Small intestine (tissue), 7 donors: ENCODE results near the gene RBM47. TPM values are rescaled to one million over a fixed set of nuclear protein-coding genes. Genes with fewer than 3 reads are reported as not detected.

ENCODE experiments used
- DNase-seq, 2 donors: peaks; one replicate each; pipeline versions ENCODE4 v3.0.0 to v3.0.0-alpha.2; 2013
- FAIRE-seq: peaks from 2 replicates; lab custom pipeline; 2012; peaks lifted over from hg19 to GRCh38; lab: Jason Lieb, UNC
- H3K27ac ChIP-seq, 3 donors: one replicate each; pipeline ENCODE4 v1.5.1; 2013; ENCODE audit warnings: low read length in 2 of 3, mild to moderate bottlenecking in 2 of 3, control low read depth in 1 of 3, inconsistent platforms in 1 of 3, low read depth in 1 of 3, moderate library complexity in 1 of 3
- H3K27me3 ChIP-seq, 3 donors: one replicate each; pipeline ENCODE4 v1.6.1; 2013; ENCODE audit warnings: low read length in 3 of 3, inconsistent platforms in 1 of 3; ENCODE audit not compliant: control insufficient read depth in 3 of 3, insufficient read depth in 3 of 3
- H3K36me3 ChIP-seq, 3 donors: one replicate each; pipeline ENCODE4 v1.6.1; 2013; ENCODE audit warnings: low read length in 3 of 3, inconsistent platforms in 1 of 3, low read depth in 1 of 3, mild to moderate bottlenecking in 1 of 3, moderate library complexity in 1 of 3; ENCODE audit not compliant: control insufficient read depth in 3 of 3, insufficient read depth in 2 of 3
- H3K4me1 ChIP-seq, 3 donors: one replicate each; pipeline ENCODE4 v1.6.1; 2013; ENCODE audit warnings: low read length in 2 of 3, inconsistent platforms in 1 of 3, low read depth in 1 of 3, mild to moderate bottlenecking in 1 of 3, moderate library complexity in 1 of 3; ENCODE audit not compliant: control insufficient read depth in 3 of 3, insufficient read depth in 2 of 3
- H3K4me3 ChIP-seq, 3 donors: one replicate each; pipeline ENCODE4 v1.5.1; 2013; ENCODE audit warnings: low read length in 3 of 3, control low read depth in 1 of 3, inconsistent platforms in 1 of 3, low read depth in 1 of 3, mild to moderate bottlenecking in 1 of 3, moderate library complexity in 1 of 3
- H3K9me3 ChIP-seq, 2 donors: one replicate each; pipeline ENCODE4 v1.6.1; 2013; ENCODE audit warnings: low read depth in 1 of 2, low read length in 1 of 2; ENCODE audit not compliant: control insufficient read depth in 2 of 2, insufficient read depth in 1 of 2
- WGBS, 3 donors: extraction: QIAGEN DNeasy Blood & Tissue Kit; methylation state at CpG; one replicate each; pipeline ENCODE4 v1.1.7; 2013; 5-methylcytosine and 5-hydroxymethylcytosine counted together
- polyA plus RNA-seq, 4 donors: library from polyadenylated mRNA; stranded (reverse) in 3 of 4; unstranded in 1 of 4; fragments of 200-250 nt in 3 of 4; fragments of 120-200 nt in 1 of 4; gene quantifications; one replicate each; pipeline versions ENCODE4 v1.2.1 to v1.2.3, GENCODE V29; 2013
- donor health status: healthy with polysubstance abuse.
- donor health status: control.
- donor health status: control.
- donor health status: Bipolar disorder and iron deficiency.
- donor health status: healthy.

Gene RBM47
- polyA plus RNA-seq, 4 donors: 49.5 to 127 (median 106) TPM

DNA sequence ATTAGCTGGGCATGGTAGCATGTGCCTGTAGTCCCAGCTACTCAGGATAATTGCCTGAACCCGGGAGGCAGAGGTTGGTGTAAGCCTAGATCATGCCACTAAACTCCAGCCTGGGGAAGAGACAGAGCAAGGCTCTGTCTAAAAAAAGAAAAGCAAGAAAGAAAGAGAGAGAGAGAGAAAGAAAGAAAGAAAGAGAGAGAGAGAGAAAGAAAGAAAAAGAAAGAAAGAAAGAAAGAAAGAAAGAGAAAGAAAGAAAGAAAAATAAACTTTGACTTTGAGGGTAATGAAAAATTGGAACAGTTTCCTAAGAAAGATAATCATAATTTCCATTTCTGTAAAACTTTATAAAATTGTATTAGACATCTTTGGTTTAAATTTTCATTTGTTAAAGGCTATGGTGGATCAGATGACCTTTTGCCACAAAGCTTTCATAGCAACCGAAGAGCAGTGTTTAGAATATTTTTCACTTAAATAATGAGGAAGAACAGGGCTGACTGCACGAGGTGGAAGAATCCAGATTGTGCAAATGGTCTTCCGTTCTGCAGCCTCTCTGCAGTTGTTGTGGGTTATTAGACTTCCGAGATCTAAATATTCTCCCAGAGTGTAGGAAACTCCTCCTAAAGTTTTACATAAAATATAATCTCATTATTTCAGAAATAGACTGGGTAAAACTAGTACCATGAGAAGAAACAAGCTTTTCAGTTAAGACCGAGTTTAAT, 55.9 kb downstream of the RBM47 start:
- 56 to 70% (median 65%) methylated on average over 6 of the region's 6 CpGs for WGBS, 3 donors
- H3K4me3 ChIP-seq: no peak overlapping the region
- peaks cover 0 to 22% (median 5%) of the 10 kb centered on the region in 3 donors for H3K4me1 ChIP-seq
- peaks cover 0 to 2% (median 0%) of the 10 kb centered on the region in 3 donors for H3K36me3 ChIP-seq
- no peak overlapping the region for H3K27ac ChIP-seq
- FAIRE-seq (no peak), DNase-seq (no peak)
- no peaks in the 10 kb centered on the region for H3K27me3 ChIP-seq
- H3K9me3 ChIP-seq: no peaks in the 10 kb centered on the region

DNA sequence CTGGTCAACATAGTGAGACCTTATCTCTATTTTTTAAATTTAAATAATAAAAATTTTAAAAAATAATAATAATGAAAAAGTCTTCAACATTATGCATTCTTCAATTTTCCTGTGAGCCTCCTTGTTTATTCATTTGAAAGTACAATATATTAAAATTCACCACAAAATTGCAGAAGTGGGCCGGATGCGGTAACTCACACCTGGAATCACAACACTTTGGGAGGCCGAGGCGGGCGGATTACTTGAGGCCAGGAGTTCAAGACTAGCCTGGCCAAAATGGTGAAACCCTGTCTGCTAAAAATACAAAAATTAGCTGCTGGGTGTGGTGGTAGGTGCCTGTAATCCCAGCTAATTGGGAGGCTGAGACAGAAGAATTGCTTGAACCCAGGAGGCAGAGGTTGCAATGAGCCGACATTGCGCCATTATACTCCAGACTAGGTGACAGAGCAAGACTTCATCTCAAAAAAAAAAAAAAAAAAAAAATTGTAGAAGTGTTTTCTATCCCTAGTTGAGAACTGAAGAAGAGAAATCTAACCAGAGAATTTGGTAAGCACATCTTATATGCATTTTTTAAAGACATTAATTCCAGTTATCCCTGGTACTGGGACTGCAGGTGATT, 56.9 kb downstream of the RBM47 start:
- peaks cover 0 to 19% (median 4%) of the 10 kb centered on the region in 3 donors for H3K4me1 ChIP-seq
- no peaks in the 10 kb centered on the region for H3K27me3 ChIP-seq
- no peaks in the 10 kb centered on the region for H3K9me3 ChIP-seq
- peaks cover 0 to 3% (median 0%) of the 10 kb centered on the region in 3 donors for H3K36me3 ChIP-seq
- DNase-seq: no peak
- no peak overlapping the region for H3K27ac ChIP-seq
- no peak for FAIRE-seq
- H3K4me3 ChIP-seq: no peak overlapping the region
- 89 to 98% (median 94%) methylated on average over 7 of the region's 7 CpGs for WGBS, 3 donors

DNA sequence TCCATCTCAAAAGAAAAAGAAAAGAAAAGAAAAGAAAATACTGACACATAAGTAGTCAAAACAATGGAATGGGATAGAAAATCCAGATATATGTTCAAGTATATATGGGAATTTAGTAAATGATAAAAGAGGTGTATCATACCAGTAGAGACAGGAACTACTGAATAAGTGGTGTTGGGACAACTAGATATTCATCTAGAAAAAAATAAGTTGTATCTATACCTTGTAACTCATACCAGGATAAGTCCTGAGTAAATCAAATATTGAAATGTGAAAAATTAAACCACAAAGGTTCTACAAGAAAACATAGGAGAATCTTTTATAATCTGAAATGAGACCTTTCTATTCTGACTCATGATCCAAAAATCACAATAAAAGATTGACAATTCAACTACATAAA, 58.5 kb downstream of the RBM47 start:
- H3K36me3 ChIP-seq: peaks cover 0 to 3% (median 0%) of the 10 kb centered on the region in 3 donors
- no peaks in the 10 kb centered on the region for H3K9me3 ChIP-seq
- no peak overlapping the region for H3K27ac ChIP-seq
- peaks cover 0 to 7% (median 1%) of the 10 kb centered on the region in 3 donors for H3K4me1 ChIP-seq
- FAIRE-seq (no peak), DNase-seq (no peak)
- H3K4me3 ChIP-seq: no peak overlapping the region
- H3K27me3 ChIP-seq: no peaks in the 10 kb centered on the region

DNA sequence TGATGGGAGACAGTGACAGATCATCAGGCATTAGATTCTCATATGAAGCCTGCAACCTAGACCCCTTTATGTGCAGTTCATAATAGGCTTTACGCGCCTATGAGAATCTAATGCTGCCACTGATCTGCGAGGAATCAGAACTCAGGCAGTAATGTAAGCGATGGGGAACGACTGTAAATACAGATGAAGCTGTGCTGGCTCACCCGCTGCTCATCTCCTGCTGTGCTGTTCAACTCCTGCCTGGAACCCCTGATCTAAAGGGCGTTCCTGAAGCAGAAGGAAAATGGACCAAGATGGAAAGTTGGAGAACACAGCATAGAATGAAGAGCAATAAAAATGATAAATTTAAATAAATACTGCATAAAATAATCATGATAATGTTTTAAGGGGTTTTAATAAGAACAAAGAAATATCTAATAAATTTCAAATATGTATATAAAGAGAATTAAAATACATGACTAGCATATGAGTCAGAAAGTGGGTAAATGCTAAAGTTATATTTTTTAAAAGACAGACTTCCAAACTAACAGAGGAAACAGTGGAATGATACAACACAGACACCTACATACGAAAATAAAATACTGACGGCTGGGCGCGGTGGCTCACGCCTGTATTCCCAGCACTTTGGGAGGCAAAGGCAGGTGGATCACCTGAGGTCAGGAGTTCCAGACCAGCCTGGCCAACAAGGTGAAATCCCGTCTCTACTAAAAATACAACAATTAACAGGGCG, 59.2 kb downstream of the RBM47 start:
- H3K36me3 ChIP-seq: peaks cover 0 to 4% (median 0%) of the 10 kb centered on the region in 3 donors
- WGBS, 3 donors: 93 to 94% (median 93%) methylated on average over 14 of the region's 14 CpGs
- DNase-seq (no peak), FAIRE-seq (no peak)
- H3K9me3 ChIP-seq: no peaks in the 10 kb centered on the region
- no peak overlapping the region for H3K27ac ChIP-seq
- H3K27me3 ChIP-seq: no peaks in the 10 kb centered on the region
- no peak overlapping the region for H3K4me3 ChIP-seq
- H3K4me1 ChIP-seq: peaks cover 0 to under 1% (median 0%) of the 10 kb centered on the region in 3 donors

DNA sequence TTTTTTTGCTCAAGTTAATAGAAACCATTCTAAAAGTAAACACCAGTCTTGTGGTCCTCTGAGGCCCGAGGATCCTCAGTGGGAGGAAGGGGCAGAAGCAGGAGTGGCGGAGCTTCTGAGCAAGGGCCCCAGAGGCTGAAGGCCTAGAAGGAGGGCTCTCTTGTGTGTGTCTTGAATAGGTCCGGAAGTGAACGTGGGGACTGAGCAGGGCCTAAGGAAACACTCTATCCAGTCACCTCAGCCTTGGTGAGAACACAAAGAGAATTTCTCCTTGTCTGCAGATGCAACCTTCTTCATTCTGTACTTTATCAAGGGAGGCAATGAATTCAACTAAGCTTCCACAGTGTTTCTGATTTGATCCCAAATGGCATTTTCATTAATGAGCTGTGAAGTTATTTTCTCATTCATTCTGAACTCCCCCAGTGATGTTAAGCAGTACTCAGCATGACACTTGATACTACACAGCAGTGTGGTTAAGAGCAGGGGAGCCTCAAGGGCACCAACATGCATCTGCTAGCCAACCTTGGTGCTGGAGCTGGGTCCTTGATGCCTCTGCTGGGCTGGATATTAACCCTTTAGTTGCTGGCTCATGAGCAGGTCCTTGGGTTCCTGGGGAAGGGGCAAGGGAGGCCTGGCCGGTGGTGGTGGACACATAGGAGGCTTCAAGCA, 64.7 kb downstream of the RBM47 start:
- H3K4me1 ChIP-seq: no peaks in the 10 kb centered on the region
- no peaks in the 10 kb centered on the region for H3K9me3 ChIP-seq
- 69 to 82% (median 81%) methylated on average over 5 of the region's 5 CpGs for WGBS, 3 donors
- no peak overlapping the region for H3K4me3 ChIP-seq
- peaks cover 0 to 4% (median 0%) of the 10 kb centered on the region in 3 donors for H3K36me3 ChIP-seq
- no peaks in the 10 kb centered on the region for H3K27me3 ChIP-seq
- no peak for FAIRE-seq
- DNase-seq: no peak
- peak overlapping the region in 1 of 3 donors; percentile 32 for H3K27ac ChIP-seq

DNA sequence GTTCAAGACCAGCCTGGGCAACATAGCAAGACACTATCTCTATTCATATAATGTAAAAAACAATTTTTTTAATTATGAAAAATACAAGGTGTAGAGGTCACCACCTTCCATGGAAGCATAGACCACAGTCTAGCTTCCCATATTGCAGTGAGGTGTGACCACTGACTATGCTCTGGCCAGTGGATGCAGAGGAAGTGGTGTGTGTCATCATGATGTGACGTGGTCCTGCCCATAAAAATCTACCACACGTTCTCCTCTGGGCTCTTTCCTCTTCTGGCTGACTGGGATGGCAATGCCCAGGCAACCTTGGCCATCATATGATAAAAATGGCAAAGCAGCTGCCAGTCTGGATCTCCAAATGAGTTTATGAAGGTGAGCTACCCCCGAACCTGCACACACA, 65.7 kb downstream of the RBM47 start:
- Histone ChIP-seq H3K27me3 (no peaks in the 10 kb centered on the region), H3K27ac (no peak overlapping the region), H3K36me3 (peaks cover 0 to 4% (median 0%) of the 10 kb centered on the region in 3 donors), H3K4me1 (peaks cover 0 to 7% (median 0%) of the 10 kb centered on the region in 3 donors), H3K9me3 (no peaks in the 10 kb centered on the region), H3K4me3 (no peak overlapping the region)
- DNase-seq (no peak), FAIRE-seq (no peak)
- 71 to 77% (median 77%) methylated on average over 3 of the region's 3 CpGs for WGBS, 3 donors

DNA sequence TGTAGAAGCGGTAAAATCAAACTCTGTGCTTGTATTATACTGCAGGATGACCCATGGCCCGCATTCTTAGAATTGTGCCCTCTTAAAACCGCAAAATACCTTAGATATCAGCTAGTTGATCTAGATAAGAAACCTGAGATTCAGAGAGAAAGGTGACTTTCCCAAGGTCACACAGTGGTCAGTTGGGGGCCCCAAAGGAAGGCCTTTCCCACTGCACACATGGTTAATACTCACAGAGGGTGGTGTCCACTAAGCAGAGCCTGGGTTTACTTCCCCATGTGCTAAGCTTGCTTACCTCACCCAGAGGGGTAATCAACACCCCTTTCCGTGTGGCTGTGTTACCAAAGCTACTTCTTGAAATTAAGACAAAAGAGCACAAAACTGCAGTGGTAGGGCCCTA, 66.3 kb downstream of the RBM47 start:
- 79 to 93% (median 89%) methylated on average over 4 of the region's 4 CpGs for WGBS, 3 donors

DNA sequence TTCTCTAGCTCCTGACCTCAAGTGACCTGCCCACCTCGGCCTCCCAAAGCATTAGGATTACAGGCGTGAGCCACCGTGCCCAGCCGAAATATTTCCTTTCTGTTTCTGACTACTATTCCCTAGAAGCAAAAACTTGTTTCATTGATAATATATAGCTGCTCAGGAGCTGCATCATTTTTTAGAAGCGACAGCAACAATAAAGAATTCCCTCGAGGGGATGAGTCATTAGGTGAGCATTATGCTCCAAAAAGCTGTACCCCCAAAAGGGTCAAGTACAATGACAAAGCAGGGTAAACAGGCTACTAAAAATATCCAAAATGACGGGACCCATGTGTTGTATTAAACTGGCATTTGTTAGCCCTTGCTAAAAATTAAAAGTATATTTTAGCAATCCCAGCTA, 67.0 kb downstream of the RBM47 start:
- H3K27ac ChIP-seq: no peak overlapping the region
- WGBS, 3 donors: 86 to 90% (median 87%) methylated on average over 7 of the region's 7 CpGs
- FAIRE-seq (no peak), DNase-seq (no peak)
- H3K9me3 ChIP-seq: no peaks in the 10 kb centered on the region
- no peak overlapping the region for H3K4me3 ChIP-seq
- H3K36me3 ChIP-seq: peaks cover 0 to 2% (median 0%) of the 10 kb centered on the region in 3 donors
- H3K4me1 ChIP-seq: peaks cover 0 to 9% (median 0%) of the 10 kb centered on the region in 3 donors
- no peaks in the 10 kb centered on the region for H3K27me3 ChIP-seq

More for the DNA sequence above, 66.3 kb downstream of the RBM47 start:
- DNase-seq: no peak
- H3K27ac ChIP-seq: no peak overlapping the region
- peaks cover 0 to 4% (median 0%) of the 10 kb centered on the region in 3 donors for H3K36me3 ChIP-seq
- H3K4me1 ChIP-seq: peaks cover 0 to 9% (median 0%) of the 10 kb centered on the region in 3 donors
- no peaks in the 10 kb centered on the region for H3K9me3 ChIP-seq
- FAIRE-seq: no peak
- no peaks in the 10 kb centered on the region for H3K27me3 ChIP-seq
- H3K4me3 ChIP-seq: no peak overlapping the region
